ENCODE data around the gene MICAL3.

DNA sequence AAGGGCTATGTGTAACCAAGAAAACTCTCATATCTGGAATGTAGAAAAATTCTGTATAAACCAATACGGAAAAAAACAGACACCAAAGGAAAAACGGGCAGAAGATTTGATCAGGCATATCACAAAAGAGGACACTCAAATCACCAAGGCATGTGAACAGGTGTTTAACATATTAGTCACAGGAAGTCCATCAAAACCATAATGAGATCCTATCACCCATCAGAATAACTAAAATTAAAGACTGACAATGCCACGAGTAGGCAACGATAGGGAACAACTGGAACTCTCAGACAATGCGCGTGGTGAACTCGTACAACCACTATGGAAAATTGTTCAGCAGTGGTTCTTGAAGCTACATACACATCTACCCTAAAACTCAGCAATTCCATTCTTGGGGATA is 94.5 kb downstream of the MICAL3 start:
- TF ChIP-seq, protein P1, sequence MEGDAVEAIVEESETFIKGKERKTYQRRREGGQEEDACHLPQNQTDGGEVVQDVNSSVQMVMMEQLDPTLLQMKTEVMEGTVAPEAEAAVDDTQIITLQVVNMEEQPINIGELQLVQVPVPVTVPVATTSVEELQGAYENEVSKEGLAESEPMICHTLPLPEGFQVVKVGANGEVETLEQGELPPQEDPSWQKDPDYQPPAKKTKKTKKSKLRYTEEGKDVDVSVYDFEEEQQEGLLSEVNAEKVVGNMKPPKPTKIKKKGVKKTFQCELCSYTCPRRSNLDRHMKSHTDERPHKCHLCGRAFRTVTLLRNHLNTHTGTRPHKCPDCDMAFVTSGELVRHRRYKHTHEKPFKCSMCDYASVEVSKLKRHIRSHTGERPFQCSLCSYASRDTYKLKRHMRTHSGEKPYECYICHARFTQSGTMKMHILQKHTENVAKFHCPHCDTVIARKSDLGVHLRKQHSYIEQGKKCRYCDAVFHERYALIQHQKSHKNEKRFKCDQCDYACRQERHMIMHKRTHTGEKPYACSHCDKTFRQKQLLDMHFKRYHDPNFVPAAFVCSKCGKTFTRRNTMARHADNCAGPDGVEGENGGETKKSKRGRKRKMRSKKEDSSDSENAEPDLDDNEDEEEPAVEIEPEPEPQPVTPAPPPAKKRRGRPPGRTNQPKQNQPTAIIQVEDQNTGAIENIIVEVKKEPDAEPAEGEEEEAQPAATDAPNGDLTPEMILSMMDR (IDR thresholded peaks at IDR 0.05), result no peak
- TF ChIP-seq POLR2AphosphoS5 (IDR thresholded peaks at IDR 0.05; ENCODE audit: low read depth, low read length), result no peak

Data from Panc1 (cell line).